Left forelimb (tissue), 1 donor: ENCODE results near the gene TTC39B.
A peak's percentile ranks its signal among the peaks of the same experiment; 100 is the strongest.

ENCODE experiments used
- DNase-seq: peaks from one replicate; pipeline ENCODE4 v3.0.0-alpha.2; 2018; ENCODE audit warnings: low spot score

The TTC39B gene

DNA sequence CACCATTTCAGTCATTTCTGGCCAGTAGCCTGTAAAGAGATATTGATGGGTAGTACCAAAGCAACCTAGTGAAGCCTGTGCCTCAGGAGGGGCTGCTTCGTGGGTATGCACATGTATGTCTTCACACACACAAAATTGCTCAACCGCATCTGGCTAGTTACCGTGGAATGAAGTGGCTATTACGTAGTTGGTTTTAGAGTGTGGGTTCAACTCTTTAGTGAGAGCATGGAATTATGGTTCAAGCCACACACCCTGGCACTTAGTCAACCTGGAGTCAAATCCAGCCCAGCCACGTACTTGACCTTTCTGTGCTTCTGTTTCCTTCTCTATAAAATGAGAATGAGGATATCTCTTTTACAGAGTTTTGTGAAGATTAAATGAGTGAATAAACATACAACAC is 174.9 kb downstream of the TTC39B start:
- no peak for DNase-seq

GRCh38 chr9:15131094-15131493 is 175.9 kb downstream of the TTC39B start:
- DNase-seq: no peak

DNA sequence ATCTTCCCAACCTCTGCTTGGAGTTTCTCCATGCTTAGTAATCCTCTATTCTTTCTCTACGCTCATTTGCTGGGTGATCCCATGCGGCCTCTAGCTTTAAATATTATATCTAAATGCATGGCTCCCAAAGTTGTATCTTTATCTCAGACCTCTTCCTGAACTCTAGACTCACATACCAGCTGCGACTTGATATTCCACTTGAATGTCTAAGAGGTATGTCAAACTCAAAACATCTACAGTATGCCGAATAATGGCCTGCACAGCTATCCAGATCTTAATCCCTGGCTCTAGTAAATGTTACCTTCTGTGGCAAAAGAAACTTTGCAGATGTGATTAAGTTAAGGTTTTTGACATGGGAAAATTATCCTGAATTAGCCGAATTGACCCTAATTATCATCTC is 179.2 kb downstream of the TTC39B start:
- no peak for DNase-seq

- no peak for DNase-seq
These were observed 185.4 kb downstream of the TTC39B start for GRCh38 chr9:15121630-15122029.

DNA sequence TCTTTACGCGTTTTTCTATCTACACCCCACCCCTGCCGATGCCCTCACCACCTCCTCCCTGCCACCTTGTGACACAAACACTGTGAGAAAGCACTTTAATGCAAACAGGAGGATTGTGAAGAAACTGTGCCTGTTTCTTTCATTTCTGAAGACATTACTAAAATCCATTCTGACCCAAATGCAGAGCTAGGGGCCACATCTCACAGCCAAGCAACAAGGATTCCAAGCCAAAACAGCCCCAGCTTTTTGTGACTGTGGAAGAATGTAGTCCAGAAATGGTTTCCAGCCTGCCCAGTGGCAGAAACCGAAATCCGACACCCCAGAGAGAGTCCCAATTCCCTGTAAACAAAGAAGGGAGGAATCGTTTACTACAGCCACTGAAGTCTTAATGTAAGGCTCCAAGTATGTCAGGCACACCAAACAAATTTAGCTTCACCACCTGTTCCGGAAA is 190.9 kb downstream of the TTC39B start:
- peak; percentile 68 for DNase-seq

- no peak for DNase-seq
These were observed 191.3 kb downstream of the TTC39B start for GRCh38 chr9:15115702-15116101.

DNA sequence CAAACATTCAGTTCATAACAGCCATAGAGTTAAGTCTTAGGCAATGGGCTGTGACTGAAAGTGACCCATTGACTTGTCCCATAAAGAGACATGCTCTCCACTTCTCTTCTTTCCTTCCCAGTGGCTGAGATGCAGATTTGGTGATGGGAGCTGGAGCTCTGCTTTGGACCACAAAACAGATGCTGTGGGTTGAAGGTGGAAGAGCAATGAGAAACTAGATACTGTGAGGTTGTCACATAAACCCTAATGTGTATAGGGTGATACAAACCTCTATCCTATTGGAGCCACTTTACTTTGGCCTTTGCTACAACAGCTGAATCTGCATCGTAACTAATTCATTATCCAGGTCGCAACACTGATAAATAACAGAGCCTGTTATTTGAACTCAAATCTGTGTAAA is 192.0 kb downstream of the TTC39B start:
- DNase-seq: no peak
